GM18951 (cell line): ENCODE results near the gene ATP2A2.
"Not testable (repeated sequence)": the region's sequence is repeated elsewhere in the genome, so short reads cannot be mapped to it uniquely, and the experiment has no call there.

Source experiments
- POLR2A ChIP-seq: IDR thresholded peaks from 4 replicates; pipeline ENCODE4 v1.6.1; 2011; ENCODE audit warnings: mild to moderate bottlenecking; ENCODE audit not compliant: insufficient read length, insufficient read depth; ENCODE audit errors: extremely low read depth
- in situ Hi-C: fragments of 300-500 bp; cut with MboI; formaldehyde crosslinking; loops from one replicate; pipeline ENCODE4 v1.12.0; 2022; ENCODE audit warnings: low sequenced_read_pairs, mixed read lengths, inconsistent platforms; ENCODE audit not compliant: unreplicated experiment

ATP2A2 gene

DNA sequence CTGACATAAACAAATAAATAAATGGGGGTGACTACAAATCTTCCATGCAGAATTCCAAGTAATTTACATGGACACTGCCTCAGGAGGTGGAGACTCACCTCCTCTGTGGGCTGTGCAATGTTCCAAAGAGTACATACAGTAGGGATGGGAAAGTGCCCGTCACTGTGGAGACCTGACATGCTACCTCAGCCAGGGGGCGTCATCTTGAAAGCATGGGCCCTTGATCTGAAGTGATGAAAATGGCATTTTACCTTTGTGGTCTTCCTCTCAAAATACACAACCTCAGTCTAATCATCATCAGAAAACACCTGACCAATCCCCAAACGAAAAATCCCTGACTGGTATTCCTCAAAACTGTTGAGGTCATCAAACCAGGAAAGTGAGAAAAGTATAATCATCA is 74.0 kb downstream of the ATP2A2 start:
- in situ Hi-C loops: no loop called here
- no peak for TF ChIP-seq POLR2A

DNA sequence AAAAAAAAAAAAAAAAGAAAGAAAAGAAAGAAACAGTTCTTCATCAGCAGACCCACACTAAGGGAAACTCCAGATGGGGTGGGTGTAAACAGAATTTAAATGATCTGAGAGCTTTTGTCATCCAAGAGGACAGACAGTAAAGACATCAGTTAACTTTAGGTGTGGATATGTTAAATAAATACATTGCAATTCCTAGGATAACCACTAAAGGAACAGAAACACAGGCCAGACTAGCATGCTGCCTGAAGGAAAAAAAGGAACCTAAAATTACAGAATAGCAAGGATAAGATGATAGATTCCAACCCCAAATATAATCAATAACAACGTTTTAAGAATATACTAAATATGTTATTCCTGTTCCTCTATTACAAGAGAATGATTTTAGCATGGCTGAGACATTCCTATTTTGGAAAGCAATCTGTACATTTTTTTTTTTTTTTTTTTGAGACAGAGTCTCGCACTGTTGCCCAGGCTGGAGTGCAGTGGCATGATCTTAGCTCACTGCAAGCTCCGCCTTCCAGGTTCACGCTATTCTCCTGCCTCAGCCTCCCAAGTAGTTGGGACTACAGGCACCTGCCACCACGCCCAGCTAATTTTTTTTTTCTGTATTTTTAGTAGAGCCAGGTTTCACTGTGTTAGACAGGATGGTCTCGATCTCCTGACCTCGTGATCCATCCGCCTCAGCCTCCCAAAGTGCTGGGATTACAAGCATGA is 77.5 kb downstream of the ATP2A2 start:
- in situ Hi-C loops: not testable (repeated sequence)

DNA sequence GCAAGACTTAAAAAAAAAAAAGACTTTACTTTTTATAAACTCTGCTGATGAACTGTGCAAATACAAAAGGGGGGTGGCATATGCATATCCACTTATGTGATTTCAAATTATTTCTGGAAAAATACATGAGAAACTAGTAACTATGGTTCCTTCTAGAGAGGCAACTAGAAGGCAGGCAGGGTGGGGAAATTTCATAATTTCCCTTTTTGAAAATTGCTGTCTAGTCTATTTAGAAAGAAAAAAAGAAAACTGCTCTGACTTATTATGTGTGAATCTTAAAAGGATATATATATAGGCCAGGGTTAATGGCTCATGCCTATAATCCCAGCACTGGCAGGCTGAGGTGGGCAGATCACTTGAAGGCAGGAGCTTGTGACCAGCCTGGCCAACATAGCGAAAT is 80.2 kb downstream of the ATP2A2 start:
- in situ Hi-C loops: no loop called here
- TF ChIP-seq POLR2A: no peak

DNA sequence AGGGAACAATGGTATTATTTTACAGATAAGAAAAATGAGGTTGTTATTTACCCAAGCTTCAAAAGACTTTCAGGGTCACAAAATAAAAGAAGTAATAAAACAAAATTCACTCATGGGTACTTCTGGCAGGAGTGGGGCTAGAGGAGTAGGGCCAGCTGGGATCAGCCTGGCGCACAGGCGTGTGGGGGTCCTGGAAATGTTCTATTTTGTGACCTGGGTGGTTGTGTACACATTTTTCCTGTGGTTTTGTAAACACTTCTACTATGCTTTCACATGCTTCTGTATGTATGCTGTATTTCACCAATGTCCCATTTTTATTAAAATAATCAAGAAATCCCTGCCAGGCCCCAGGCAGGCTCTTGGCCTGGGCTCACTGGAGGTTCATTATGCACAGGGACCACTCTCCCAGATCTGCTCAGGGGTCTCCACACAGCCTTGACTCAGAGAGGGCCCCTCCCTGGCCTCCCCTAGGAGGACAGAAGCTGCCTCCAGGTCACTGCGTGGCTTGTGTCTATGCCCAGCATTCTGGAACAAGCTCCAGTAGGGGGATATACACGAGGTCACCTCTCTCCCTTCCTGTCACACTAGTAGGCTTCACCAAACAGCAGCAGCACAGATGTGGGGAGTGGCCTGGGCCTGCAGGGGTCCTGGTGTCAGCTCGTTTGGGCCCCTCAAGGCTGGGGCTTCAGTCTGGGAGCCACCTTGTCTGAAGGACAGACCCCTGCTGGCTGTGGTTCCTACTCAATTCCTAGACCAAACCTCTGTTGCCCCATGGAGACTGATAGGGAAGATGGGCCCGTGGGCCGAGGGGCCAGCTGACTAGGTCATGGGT is 84.7 kb downstream of the ATP2A2 start:
- no peak for TF ChIP-seq POLR2A
- in situ Hi-C loops: no loop called here

DNA sequence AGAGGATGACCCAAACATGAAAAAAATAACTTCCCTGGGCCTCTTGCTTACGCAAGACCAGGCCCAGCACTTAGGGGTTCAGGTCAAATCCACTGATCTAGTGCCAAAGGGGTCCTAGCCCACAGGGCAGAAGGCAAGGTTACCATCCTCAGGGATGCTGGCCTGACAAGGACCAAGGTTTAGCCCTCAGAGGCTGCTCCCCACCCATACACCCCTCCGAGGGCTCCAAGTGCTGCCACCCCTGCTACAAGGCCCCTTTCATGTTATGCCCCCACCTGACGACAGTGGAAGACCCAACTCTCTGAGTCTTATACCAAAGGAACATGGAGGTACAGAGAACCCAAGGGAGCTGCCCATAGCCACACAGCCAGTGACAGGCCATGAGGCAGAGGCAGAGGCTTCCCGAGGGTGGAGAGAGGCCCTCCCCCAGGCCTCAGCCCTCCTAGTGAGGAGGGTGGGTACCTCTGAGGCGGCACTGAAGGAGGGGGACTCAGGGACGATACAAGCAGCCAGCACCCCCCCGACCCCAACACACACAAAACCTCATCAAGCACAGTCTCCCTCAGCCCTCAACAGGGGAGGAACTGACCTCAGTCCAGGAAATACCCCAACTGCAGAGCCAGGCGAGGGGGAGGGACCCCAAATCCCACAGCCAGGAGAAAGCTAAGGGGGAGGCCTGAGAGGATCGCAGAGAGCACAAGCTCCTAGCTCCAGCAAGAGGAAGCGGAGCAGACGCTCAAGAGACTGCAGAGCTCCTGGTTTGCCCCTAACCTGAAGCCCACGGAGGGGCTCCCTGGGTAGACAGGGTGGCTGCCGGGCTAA is 85.5 kb downstream of the ATP2A2 start:
- no peak for TF ChIP-seq POLR2A
- in situ Hi-C loops: no loop called here

DNA sequence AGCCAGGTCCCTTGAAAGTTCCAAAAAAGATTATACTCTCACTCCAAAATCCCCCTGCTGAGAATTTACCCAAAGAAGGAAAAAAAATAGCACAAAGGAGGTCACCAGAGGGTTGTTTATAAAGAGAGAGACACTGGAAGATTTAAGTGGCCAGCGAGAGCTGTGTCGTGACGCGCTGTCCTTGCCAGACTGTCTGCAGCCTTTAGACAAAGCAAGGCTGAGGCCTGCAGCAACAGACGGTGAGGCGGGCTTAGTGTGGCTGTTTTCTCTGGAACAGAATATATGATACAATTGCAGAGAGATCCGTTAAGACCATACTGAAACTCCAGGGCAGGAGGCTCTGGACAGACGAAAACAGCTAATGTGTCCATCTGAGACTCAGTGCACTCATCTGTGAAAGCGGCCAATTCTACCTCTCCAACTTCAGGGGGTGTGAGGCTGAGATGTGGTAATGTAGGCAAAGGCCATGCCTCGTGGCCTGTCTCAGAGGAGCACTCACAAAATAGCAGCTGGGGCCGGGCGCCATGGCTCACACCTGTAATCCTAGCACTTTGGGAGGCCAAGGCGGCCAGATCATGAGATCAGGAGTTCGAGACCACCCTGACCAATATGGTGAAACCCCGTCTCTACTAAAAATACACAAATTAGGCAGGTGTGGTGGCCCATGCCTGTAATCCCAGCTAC is 86.3 kb downstream of the ATP2A2 start:
- in situ Hi-C loops: no loop called here
- no peak for TF ChIP-seq POLR2A

DNA sequence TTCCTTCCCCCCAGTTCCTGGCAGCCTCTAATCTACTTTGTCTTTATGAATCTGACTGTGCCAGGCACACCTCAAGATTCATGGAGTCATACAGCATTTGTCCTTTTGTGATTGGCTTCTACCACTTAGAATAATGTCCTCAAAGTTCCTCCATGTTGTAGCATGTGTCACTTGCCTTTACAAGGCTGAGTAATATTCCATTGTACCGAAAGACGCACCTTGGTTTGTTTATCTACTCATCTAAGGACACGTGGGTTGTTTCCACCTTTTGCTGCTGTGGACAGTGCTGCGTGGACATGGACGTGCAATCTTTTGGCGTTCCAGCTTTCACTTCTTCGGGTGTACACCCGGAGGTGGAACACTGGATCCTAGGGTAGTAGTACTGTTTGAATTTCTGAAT is 88.9 kb downstream of the ATP2A2 start:
- in situ Hi-C loops: no loop called here
- no peak for TF ChIP-seq POLR2A

DNA sequence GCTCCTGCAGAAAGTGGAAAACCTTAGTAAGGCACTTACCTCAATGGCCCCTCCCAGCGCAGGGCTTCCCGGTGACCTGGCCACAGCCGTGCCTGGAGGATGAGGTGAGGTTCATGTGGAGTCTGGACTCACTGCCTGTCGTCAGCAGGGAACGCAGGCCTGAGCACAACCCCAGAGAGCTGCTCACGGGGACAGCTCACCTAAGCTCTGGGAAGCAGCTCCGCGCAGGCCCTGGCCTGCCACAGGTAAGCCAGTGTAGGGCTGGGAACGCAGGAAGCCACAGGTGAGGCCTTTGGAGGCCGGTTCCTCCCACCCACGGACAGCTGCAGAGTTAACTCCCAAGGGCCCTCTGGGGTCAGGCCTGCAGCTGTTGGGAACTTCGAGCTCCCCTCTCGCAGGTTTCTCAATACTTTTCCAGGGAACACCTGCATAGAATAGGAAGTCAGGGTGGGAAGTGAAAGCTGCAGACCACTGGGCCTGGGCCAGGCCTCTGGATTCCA is 89.7 kb downstream of the ATP2A2 start:
- in situ Hi-C loops: no loop called here
- no peak for TF ChIP-seq POLR2A

DNA sequence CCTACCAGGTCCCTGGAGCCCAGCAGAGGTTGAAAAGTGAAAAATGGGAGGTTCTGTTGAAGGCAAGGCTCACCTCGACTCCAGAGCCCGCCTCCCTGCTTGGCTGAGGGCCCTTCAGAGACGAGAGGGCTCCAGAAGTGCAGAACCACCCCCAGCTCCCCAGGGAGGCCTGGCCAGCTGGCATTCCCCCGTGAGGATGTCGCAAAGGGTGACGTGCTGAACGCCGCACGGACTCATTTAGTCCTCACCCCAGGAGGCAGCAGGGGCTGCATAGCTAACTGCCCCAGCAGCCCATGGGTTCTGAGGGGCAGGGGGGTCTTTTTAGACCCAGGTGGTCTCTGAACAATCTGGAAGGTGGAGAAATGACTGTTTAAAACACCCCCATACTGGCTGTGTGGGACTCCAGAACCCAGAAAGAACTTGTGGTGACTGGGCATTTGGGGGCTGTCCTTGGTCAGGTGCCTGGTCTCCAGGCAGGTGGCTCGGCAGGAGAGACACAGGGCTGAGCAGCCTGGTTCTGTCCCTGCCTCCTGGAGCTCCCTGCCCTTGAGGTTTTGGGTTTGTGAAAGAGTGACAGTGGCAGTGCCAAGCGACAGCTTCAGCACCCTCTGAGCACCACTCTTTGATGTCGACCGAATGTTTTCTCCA is 90.5 kb downstream of the ATP2A2 start:
- peak; percentile 29 for TF ChIP-seq POLR2A
- in situ Hi-C loops: no loop called here

DNA sequence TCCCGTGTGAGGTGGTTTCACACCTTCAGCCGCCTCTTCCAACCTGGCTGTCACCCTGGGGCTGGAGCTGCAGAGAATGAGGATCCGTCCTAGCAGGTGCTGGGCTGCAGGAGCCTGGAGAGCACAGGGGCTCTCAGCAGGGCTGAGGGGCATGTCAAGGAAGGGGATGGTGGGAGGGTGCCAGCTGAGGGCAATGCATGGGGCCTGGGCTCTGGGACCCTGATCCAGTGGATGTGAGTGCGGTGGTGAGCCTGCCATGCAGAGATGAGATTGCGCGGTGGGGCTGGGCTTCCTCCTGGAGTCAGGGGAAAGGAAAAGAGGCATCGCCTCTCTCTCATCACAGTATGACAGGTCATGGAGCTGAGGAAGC is 91.0 kb downstream of the ATP2A2 start:
- no peak for TF ChIP-seq POLR2A

DNA sequence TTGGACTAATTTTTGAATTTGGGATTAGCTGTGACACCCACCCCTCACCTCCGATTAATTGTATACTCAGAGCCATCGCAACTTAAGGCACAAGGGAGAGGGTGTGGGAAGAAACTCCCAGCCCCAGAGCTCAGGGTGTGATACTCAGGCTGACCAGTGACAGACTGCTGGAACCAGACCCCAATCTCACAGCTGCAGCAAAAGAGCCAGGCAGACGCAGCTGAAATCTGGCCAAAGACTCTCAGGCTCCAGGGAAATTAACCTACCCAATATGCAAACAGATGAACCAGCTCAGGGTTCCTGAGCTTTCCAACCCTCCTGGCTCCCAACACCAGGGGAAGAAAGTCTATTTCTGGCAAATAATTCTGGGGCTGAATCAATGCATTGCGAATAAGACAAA is 92.0 kb downstream of the ATP2A2 start:
- TF ChIP-seq POLR2A: no peak
- in situ Hi-C loops: no loop called here

More for the DNA sequence above, 91.0 kb downstream of the ATP2A2 start:
- in situ Hi-C loops: no loop called here

DNA sequence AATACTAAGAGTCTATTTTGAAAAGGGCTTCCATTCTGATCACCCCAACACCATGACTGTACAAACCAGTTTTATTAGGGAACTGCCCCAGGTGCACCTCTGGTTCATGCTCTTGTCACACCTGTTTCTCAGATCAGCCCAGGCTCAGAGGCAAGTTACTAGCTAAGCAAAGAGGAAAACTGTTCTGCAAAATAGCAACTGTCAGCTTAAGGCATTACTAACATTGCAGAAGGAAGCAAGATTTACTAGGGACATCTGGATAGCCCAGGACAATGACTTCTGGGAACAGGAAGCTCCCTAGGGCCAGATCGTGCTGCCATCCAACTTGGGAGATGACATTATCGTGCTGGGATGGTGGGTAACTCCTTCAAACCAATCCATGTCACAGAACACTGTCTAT is 92.4 kb downstream of the ATP2A2 start:
- in situ Hi-C loops: no loop called here

More for the DNA sequence above, 92.4 kb downstream of the ATP2A2 start:
- TF ChIP-seq POLR2A: no peak
